ENCODE data around the gene CBR3.
"Not testable (repeated sequence)": the region's sequence is repeated elsewhere in the genome, so short reads cannot be mapped to it uniquely, and the experiment has no call there.

Gene CBR3

DNA sequence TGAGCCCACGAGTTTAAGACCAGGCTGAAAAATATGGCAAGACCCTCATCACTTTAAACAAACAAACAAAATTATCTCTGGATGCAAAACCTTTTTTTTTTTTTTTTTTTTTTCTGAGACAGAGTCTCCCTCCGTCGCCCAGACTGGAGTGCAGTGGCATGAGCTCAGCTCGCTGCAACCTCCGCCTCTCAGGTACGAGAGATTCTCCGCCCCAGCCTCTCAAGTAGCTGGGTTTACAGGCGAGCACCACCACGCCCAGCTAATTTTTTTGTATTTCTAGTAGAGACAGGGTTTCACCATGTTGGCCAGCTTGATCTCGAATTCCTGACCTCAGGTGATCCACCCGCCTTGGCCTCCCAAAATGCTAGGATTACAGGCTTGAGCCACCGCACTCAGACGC lies 4.9 kb downstream of the CBR3 start:
- not testable (repeated sequence) for H3K4me3 ChIP-seq (ENCODE audit: low read length); DNase-seq; H3K23ac ChIP-seq (ENCODE audit: low read length); H4K5ac ChIP-seq (ENCODE audit: low read length); H3K27me3 ChIP-seq (ENCODE audit: insufficient read depth, low read length, poor library complexity); H3K4me2 ChIP-seq (ENCODE audit: low read length); H3K27ac ChIP-seq (ENCODE audit: low read depth, low read length); H4K8ac ChIP-seq (ENCODE audit: low read depth, low read length); H3K79me1 ChIP-seq (ENCODE audit: low read length); H2AK5ac ChIP-seq (ENCODE audit: low read length); H3K9ac ChIP-seq (ENCODE audit: low read length); H3K18ac ChIP-seq (ENCODE audit: low read length); H3K79me2 ChIP-seq (ENCODE audit: control insufficient read depth, insufficient read depth, low read length); H2BK15ac ChIP-seq (replicated peaks; ENCODE audit: low read depth); H2BK120ac ChIP-seq (ENCODE audit: low read depth, low read length); H3K4ac ChIP-seq (ENCODE audit: low read depth, low read length); H2BK5ac ChIP-seq (ENCODE audit: low read length); H3K56ac ChIP-seq (ENCODE audit: low read length); H3K36me3 ChIP-seq (ENCODE audit: control insufficient read depth, insufficient read depth, low read length); H3K4me1 ChIP-seq (ENCODE audit: control insufficient read depth, low read depth, low read length)
- WGBS (ENCODE audit: extremely low coverage, insufficient coverage, low lambda C conversion rate): no CpG with 5 or more reads among the region's 13 CpGs

DNA sequence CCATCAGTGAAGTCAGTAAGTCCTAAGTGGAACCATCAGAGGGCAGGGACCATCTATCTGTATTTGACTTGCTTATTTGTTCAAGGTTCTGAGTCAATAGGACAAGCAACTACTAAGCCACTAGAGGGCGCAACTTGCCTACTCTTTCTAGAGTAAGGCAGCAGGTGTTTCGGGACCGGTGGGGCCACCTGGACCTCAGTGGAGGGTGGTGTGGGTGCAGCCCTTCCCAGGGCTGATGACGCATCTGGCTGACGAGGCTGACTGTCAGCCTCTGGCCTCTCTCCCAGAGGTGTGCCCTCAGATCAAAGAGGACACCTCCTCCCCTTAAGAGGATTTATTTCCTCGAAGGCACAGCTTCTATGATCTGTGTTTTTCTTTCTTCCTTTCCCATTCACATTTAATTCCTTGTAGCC lies 6.6 kb downstream of the CBR3 start:
- WGBS (ENCODE audit: extremely low coverage, insufficient coverage, low lambda C conversion rate): no CpG with 5 or more reads among the region's 6 CpGs
- DNase-seq: peak; percentile 95
- H3K27ac ChIP-seq (ENCODE audit: low read depth, low read length): no peak overlapping the region

DNA sequence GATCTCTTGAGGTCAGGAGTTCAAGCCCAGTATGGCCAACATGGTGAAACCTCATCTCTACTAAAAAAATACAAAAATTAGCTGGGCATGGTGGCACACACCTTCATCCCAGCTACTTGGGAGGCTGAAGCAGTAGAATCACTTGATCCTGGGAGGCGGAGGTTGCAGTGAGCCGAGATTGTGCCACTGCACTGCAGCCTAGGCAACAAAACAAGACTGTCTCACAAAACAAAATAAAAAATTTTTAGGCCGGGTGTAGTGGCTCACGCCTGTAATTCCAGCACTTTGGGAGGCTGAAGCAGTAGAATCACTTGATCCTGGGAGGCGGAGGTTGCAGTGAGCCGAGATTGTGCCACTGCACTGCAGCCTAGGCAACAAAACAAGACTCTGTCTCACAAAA lies 9.4 kb downstream of the CBR3 start:
- H3K27ac ChIP-seq (ENCODE audit: low read depth, low read length); H2BK15ac ChIP-seq (replicated peaks; ENCODE audit: low read depth); H3K56ac ChIP-seq (ENCODE audit: low read length); H3K4ac ChIP-seq (ENCODE audit: low read depth, low read length); H3K36me3 ChIP-seq (ENCODE audit: control insufficient read depth, insufficient read depth, low read length); H2AK5ac ChIP-seq (ENCODE audit: low read length); H3K4me2 ChIP-seq (ENCODE audit: low read length); H3K18ac ChIP-seq (ENCODE audit: low read length); H3K79me2 ChIP-seq (ENCODE audit: control insufficient read depth, insufficient read depth, low read length); H3K4me1 ChIP-seq (ENCODE audit: control insufficient read depth, low read depth, low read length); H4K8ac ChIP-seq (ENCODE audit: low read depth, low read length); H3K9ac ChIP-seq (ENCODE audit: low read length); DNase-seq; H4K5ac ChIP-seq (ENCODE audit: low read length); H3K79me1 ChIP-seq (ENCODE audit: low read length); H2BK5ac ChIP-seq (ENCODE audit: low read length); H3K4me3 ChIP-seq (ENCODE audit: low read length); H2BK120ac ChIP-seq (ENCODE audit: low read depth, low read length); H3K27me3 ChIP-seq (ENCODE audit: insufficient read depth, low read length, poor library complexity); H3K23ac ChIP-seq (ENCODE audit: low read length): not testable (repeated sequence)
- no CpG with 5 or more reads among the region's 6 CpGs for WGBS (ENCODE audit: extremely low coverage, insufficient coverage, low lambda C conversion rate)

More for the DNA sequence above, 6.6 kb downstream of the CBR3 start:
- Histone ChIP-seq H3K4ac (ENCODE audit: low read depth, low read length) (no peak overlapping the region), H2AK5ac (ENCODE audit: low read length) (no peak overlapping the region), H2BK5ac (ENCODE audit: low read length) (no peak overlapping the region), H3K27me3 (ENCODE audit: insufficient read depth, low read length, poor library complexity) (no peaks in the 10 kb centered on the region), H3K23ac (ENCODE audit: low read length) (no peak overlapping the region), H2BK120ac (ENCODE audit: low read depth, low read length) (no peak overlapping the region), H3K79me2 (ENCODE audit: control insufficient read depth, insufficient read depth, low read length) (no peaks in the 10 kb centered on the region), H3K9ac (ENCODE audit: low read length) (no peak overlapping the region), H4K5ac (ENCODE audit: low read length) (no peak overlapping the region), H3K36me3 (ENCODE audit: control insufficient read depth, insufficient read depth, low read length) (no peaks in the 10 kb centered on the region), H3K79me1 (ENCODE audit: low read length) (no peaks in the 10 kb centered on the region), H3K4me2 (ENCODE audit: low read length) (no peak overlapping the region), H3K56ac (ENCODE audit: low read length) (no peak overlapping the region), H2BK15ac (replicated peaks; ENCODE audit: low read depth) (no peak overlapping the region), H3K4me3 (ENCODE audit: low read length) (no peak overlapping the region), H4K8ac (ENCODE audit: low read depth, low read length) (no peak overlapping the region), H3K18ac (ENCODE audit: low read length) (no peak overlapping the region), H3K4me1 (ENCODE audit: control insufficient read depth, low read depth, low read length) (no peaks in the 10 kb centered on the region)

DNA sequence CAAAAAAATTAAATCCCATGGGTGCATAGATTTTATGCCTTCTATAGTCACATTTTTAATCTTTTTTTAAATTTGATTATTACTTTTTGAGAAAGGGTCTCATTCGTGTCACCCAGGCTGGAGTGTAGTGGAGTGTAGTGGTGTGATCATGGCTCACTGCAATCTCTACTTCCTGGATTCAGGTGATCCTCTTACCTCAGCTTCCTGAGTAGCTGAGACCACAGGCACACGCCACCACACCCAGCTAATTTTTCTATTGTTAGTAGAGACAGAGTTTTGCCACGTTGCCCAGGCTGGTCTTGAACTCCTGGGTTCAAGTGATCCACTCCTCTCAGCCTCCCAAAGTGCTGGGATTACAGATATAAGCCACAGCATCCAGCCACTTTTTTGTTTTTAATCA lies 10.4 kb downstream of the CBR3 start:
- Histone ChIP-seq H4K5ac (ENCODE audit: low read length) (no peak overlapping the region), H3K4me1 (ENCODE audit: control insufficient read depth, low read depth, low read length) (no peaks in the 10 kb centered on the region), H3K23ac (ENCODE audit: low read length) (no peak overlapping the region), H2BK120ac (ENCODE audit: low read depth, low read length) (no peak overlapping the region), H2AK5ac (ENCODE audit: low read length) (no peak overlapping the region), H2BK15ac (replicated peaks; ENCODE audit: low read depth) (no peak overlapping the region), H3K27me3 (ENCODE audit: insufficient read depth, low read length, poor library complexity) (no peaks in the 10 kb centered on the region), H3K9ac (ENCODE audit: low read length) (no peak overlapping the region), H3K56ac (ENCODE audit: low read length) (no peak overlapping the region), H3K4ac (ENCODE audit: low read depth, low read length) (no peak overlapping the region), H3K4me3 (ENCODE audit: low read length) (no peak overlapping the region), H3K79me1 (ENCODE audit: low read length) (no peaks in the 10 kb centered on the region), H2BK5ac (ENCODE audit: low read length) (no peak overlapping the region), H3K36me3 (ENCODE audit: control insufficient read depth, insufficient read depth, low read length) (no peaks in the 10 kb centered on the region), H3K79me2 (ENCODE audit: control insufficient read depth, insufficient read depth, low read length) (no peaks in the 10 kb centered on the region), H3K27ac (ENCODE audit: low read depth, low read length) (no peak overlapping the region), H3K18ac (ENCODE audit: low read length) (no peak overlapping the region), H3K4me2 (ENCODE audit: low read length) (no peak overlapping the region), H4K8ac (ENCODE audit: low read depth, low read length) (no peak overlapping the region)
- DNase-seq: no peak
- WGBS (ENCODE audit: extremely low coverage, insufficient coverage, low lambda C conversion rate): no CpG with 5 or more reads among the region's 3 CpGs

DNA sequence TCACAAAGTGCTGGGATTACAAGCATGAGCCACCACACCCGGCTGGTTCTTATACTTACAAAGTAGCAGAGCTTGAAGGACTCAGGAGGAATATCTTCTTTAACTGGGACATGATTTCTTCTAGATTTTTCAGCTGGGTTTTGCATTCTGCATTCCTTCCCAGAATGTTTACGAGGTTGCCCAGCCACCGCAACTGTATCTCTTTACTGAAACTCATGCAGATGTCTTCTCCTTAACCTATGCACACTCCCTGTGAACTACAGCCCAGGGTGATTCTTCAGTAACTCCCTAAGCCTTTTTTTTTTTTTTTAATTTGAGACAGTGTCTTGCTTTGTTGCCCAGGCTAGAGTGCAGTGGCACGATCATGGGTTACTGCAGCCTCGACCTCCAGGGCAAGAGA lies 13.0 kb downstream of the CBR3 start:
- no peak overlapping the region for H3K4me3 ChIP-seq (ENCODE audit: low read length)
- no peaks in the 10 kb centered on the region for H3K4me1 ChIP-seq (ENCODE audit: control insufficient read depth, low read depth, low read length)
- no peak overlapping the region for H3K9ac ChIP-seq (ENCODE audit: low read length)
- H2BK120ac ChIP-seq (ENCODE audit: low read depth, low read length): no peak overlapping the region
- no peaks in the 10 kb centered on the region for H3K36me3 ChIP-seq (ENCODE audit: control insufficient read depth, insufficient read depth, low read length)
- H2BK5ac ChIP-seq (ENCODE audit: low read length): no peak overlapping the region
- no peak overlapping the region for H2AK5ac ChIP-seq (ENCODE audit: low read length)
- H2BK15ac ChIP-seq (replicated peaks; ENCODE audit: low read depth): no peak overlapping the region
- no peak overlapping the region for H4K8ac ChIP-seq (ENCODE audit: low read depth, low read length)
- no peak overlapping the region for H3K23ac ChIP-seq (ENCODE audit: low read length)
- no peak overlapping the region for H3K56ac ChIP-seq (ENCODE audit: low read length)
- WGBS (ENCODE audit: extremely low coverage, insufficient coverage, low lambda C conversion rate): no CpG with 5 or more reads among the region's 5 CpGs
- no peak overlapping the region for H3K4me2 ChIP-seq (ENCODE audit: low read length)
- no peak overlapping the region for H3K27ac ChIP-seq (ENCODE audit: low read depth, low read length)
- H4K5ac ChIP-seq (ENCODE audit: low read length): no peak overlapping the region
- no peaks in the 10 kb centered on the region for H3K79me1 ChIP-seq (ENCODE audit: low read length)
- no peaks in the 10 kb centered on the region for H3K79me2 ChIP-seq (ENCODE audit: control insufficient read depth, insufficient read depth, low read length)
- no peak overlapping the region for H3K18ac ChIP-seq (ENCODE audit: low read length)
- no peak for DNase-seq
- H3K4ac ChIP-seq (ENCODE audit: low read depth, low read length): no peak overlapping the region
- H3K27me3 ChIP-seq (ENCODE audit: insufficient read depth, low read length, poor library complexity): no peaks in the 10 kb centered on the region

DNA sequence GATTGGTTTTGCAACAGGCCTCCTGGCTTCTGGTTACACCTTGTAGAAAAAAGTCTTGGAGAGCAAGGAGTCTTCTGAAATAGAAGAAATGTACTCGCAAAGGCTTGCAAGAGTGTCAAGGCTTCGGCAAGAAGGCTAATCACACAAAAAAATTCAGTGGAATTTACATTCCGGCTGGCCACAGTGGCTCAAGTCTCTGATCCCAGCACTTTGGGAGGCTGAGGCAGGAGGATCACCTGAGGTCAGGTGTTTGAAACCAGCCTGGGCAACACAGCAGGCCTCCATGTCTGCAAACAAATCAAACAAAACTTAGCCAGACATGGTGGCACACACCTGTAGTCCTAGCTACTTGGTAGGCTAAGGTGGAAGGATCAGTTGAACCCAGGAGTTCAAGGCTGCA lies 14.0 kb downstream of the CBR3 start:
- no peak overlapping the region for H3K4me2 ChIP-seq (ENCODE audit: low read length)
- no peak overlapping the region for H4K5ac ChIP-seq (ENCODE audit: low read length)
- no peak overlapping the region for H2AK5ac ChIP-seq (ENCODE audit: low read length)
- H3K23ac ChIP-seq (ENCODE audit: low read length): no peak overlapping the region
- H3K56ac ChIP-seq (ENCODE audit: low read length): no peak overlapping the region
- H3K27ac ChIP-seq (ENCODE audit: low read depth, low read length): no peak overlapping the region
- no peak overlapping the region for H3K4me3 ChIP-seq (ENCODE audit: low read length)
- no peak overlapping the region for H2BK120ac ChIP-seq (ENCODE audit: low read depth, low read length)
- no peak overlapping the region for H2BK5ac ChIP-seq (ENCODE audit: low read length)
- WGBS (ENCODE audit: extremely low coverage, insufficient coverage, low lambda C conversion rate): no CpG with 5 or more reads among the region's 3 CpGs
- no peak overlapping the region for H4K8ac ChIP-seq (ENCODE audit: low read depth, low read length)
- H3K4me1 ChIP-seq (ENCODE audit: control insufficient read depth, low read depth, low read length): no peaks in the 10 kb centered on the region
- no peaks in the 10 kb centered on the region for H3K27me3 ChIP-seq (ENCODE audit: insufficient read depth, low read length, poor library complexity)
- no peak overlapping the region for H3K4ac ChIP-seq (ENCODE audit: low read depth, low read length)
- H3K79me2 ChIP-seq (ENCODE audit: control insufficient read depth, insufficient read depth, low read length): no peaks in the 10 kb centered on the region
- no peak overlapping the region for H3K9ac ChIP-seq (ENCODE audit: low read length)
- DNase-seq: no peak
- H3K79me1 ChIP-seq (ENCODE audit: low read length): no peaks in the 10 kb centered on the region
- no peaks in the 10 kb centered on the region for H3K36me3 ChIP-seq (ENCODE audit: control insufficient read depth, insufficient read depth, low read length)
- H3K18ac ChIP-seq (ENCODE audit: low read length): no peak overlapping the region
- no peak overlapping the region for H2BK15ac ChIP-seq (replicated peaks; ENCODE audit: low read depth)

Data from mesendoderm (in vitro differentiated cells).